Endothelial cell of umbilical vein (primary cell): Measurements from ENCODE around the gene RAD54L.
A peak's percentile ranks its signal among the peaks of the same experiment; 100 is the strongest.

Source experiments
- EZH2 ChIP-seq: IDR thresholded peaks from 2 replicates; pipeline ENCODE4 v1.6.1; 2012; ENCODE audit warnings: borderline replicate concordance, low read depth, mild to moderate bottlenecking, moderate library complexity, low read length, inconsistent platforms; ENCODE audit not compliant: severe bottlenecking
- GATA2 ChIP-seq: IDR thresholded peaks from 2 replicates; pipeline ENCODE4 v1.7.0; 2011; ENCODE audit warnings: low read depth, mild to moderate bottlenecking, moderate library complexity, mixed read lengths, low read length; ENCODE audit not compliant: insufficient read length, insufficient read depth
- JUN ChIP-seq: IDR thresholded peaks from 2 replicates; pipeline ENCODE4 v1.6.1; 2011; ENCODE audit warnings: borderline replicate concordance, low read depth; ENCODE audit not compliant: insufficient read length, insufficient read depth
- POLR2A ChIP-seq: IDR thresholded peaks from 2 replicates; pipeline ENCODE4 v1.6.1; 2012; ENCODE audit warnings: low read depth, mild to moderate bottlenecking, control low read depth, low read length
- POLR2AphosphoS5 ChIP-seq: IDR thresholded peaks from 2 replicates; pipeline ENCODE4 v1.6.1; 2012; ENCODE audit warnings: low read depth, mild to moderate bottlenecking, control low read depth, low read length, moderate library complexity; ENCODE audit not compliant: insufficient read depth
- TF ChIP-seq, protein P1 (sequence below), 2 donors: IDR thresholded peaks; 1 replicate in 1 of 2; 2 replicates in 1 of 2; pipeline ENCODE4 v1.5.1; 2011; ENCODE audit warnings: low read length in 2 of 2, mild to moderate bottlenecking in 2 of 2, moderate library complexity in 2 of 2, control low read depth in 1 of 2, inconsistent platforms in 1 of 2, low read depth in 1 of 2; ENCODE audit not compliant: insufficient read depth in 1 of 2; ENCODE audit errors: extremely low read depth in 1 of 2
- TF ChIP-seq, protein P2 (sequence below): IDR thresholded peaks from 2 replicates; pipeline ENCODE4 v1.6.1; 2011; ENCODE audit not compliant: insufficient read depth, insufficient read length

DNA sequence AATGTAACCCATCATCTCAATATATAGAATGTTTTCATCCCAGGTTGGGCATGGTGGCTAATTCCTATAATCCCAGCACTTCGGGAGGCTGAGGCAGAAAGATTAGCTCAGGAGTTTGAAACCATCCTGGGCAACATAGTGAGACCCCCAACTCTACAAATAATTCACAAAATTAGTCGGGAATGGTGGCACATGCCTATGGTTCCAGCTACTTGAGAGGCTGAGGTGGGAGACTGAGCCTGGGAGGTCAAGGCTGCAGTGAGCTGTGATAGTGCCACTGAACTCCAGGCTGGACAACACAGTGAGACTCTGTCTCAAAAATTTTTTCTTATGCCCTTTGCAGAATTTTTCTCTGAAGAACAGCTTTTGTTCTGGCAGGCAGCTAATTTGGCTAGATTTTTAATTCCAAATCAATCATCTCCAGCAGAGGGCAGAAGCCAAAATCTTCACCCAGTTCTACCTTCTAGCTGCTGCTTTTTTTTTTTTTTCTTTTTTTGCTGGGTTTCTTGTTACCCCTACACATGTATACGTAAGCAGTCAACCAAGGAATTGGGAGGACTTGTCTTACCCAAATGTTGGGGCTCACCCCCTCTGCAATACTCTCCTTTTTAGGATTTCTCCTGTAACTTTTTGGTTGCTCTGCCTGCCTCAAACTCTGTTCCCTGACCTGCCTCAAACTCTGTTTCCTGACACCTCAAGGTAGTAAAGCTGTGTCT is 2.7 kb upstream of the RAD54L start:
- TF ChIP-seq POLR2A: no peak
- TF ChIP-seq, protein P1, sequence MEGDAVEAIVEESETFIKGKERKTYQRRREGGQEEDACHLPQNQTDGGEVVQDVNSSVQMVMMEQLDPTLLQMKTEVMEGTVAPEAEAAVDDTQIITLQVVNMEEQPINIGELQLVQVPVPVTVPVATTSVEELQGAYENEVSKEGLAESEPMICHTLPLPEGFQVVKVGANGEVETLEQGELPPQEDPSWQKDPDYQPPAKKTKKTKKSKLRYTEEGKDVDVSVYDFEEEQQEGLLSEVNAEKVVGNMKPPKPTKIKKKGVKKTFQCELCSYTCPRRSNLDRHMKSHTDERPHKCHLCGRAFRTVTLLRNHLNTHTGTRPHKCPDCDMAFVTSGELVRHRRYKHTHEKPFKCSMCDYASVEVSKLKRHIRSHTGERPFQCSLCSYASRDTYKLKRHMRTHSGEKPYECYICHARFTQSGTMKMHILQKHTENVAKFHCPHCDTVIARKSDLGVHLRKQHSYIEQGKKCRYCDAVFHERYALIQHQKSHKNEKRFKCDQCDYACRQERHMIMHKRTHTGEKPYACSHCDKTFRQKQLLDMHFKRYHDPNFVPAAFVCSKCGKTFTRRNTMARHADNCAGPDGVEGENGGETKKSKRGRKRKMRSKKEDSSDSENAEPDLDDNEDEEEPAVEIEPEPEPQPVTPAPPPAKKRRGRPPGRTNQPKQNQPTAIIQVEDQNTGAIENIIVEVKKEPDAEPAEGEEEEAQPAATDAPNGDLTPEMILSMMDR (IDR thresholded peaks at IDR 0.05; ENCODE audit: extremely low read depth in 1 of 2, insufficient read depth in 1 of 2, low read depth in 1 of 2, low read length in 2 of 2): peak; percentile 13 to 35
- TF ChIP-seq, protein P2, sequence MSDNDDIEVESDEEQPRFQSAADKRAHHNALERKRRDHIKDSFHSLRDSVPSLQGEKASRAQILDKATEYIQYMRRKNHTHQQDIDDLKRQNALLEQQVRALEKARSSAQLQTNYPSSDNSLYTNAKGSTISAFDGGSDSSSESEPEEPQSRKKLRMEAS: no peak
- no peak for TF ChIP-seq GATA2
- TF ChIP-seq EZH2: no peak
- TF ChIP-seq JUN: no peak
- TF ChIP-seq POLR2AphosphoS5: no peak
